Stomach (tissue), 4 donors: ENCODE results near the gene PALLD.
"Not testable (repeated sequence)": the region's sequence is repeated elsewhere in the genome, so short reads cannot be mapped to it uniquely, and the experiment has no call there.

Experiments
- CTCF ChIP-seq, 7 experiments: fragments of 450-650 bp in 4 of 7; fragments of 200-600 bp in 3 of 7; sonication (generic) in 3 of 7; IDR thresholded peaks; one replicate each; pipeline ENCODE4 v1.5.1; 2016 to 2019; ENCODE audit warnings: antibody characterized with exemption in 7 of 7, control low read depth in 2 of 7, mild to moderate bottlenecking in 1 of 7
- POLR2A ChIP-seq, 4 donors: fragments of 450-650 bp; IDR thresholded peaks; one replicate each; pipeline ENCODE4 v1.6.1; 2016; ENCODE audit warnings: antibody characterized with exemption in 4 of 4, control low read depth in 2 of 4, mild to moderate bottlenecking in 1 of 4, moderate library complexity in 1 of 4
- POLR2AphosphoS5 ChIP-seq, 3 donors: sonication (generic); formaldehyde crosslinking; IDR thresholded peaks; one replicate each; pipeline ENCODE4 v1.6.1; 2016; ENCODE audit warnings: antibody characterized with exemption in 3 of 3

GRCh38 chr4:168449063-168449462 is 47.8 kb upstream of the PALLD start:
- TF ChIP-seq CTCF, POLR2A, POLR2AphosphoS5 (IDR thresholded peaks at IDR 0.05): not testable (repeated sequence)
